Measurements from ENCODE around the gene MSI2.
A peak's percentile ranks its signal among the peaks of the same experiment; 100 is the strongest.

MSI2 gene

GRCh38 chr17:57533684-57534305 is 277.5 kb downstream of the MSI2 start:
- no peak for DNase-seq

GRCh38 chr17:57534863-57535248 is 278.5 kb downstream of the MSI2 start:
- no peak for DNase-seq

GRCh38 chr17:57535249-57535966 is 279.1 kb downstream of the MSI2 start:
- DNase-seq, result peak; percentile 69

- no peak for DNase-seq
These were observed 280.0 kb downstream of the MSI2 start for GRCh38 chr17:57536289-57536688.

GRCh38 chr17:57536789-57537523 is 280.6 kb downstream of the MSI2 start:
- no peak for DNase-seq

- peak; percentile 49 for DNase-seq
These were observed 281.4 kb downstream of the MSI2 start for GRCh38 chr17:57537524-57538410.

- no peak for DNase-seq
These were observed 282.6 kb downstream of the MSI2 start for GRCh38 chr17:57538736-57539456.

GRCh38 chr17:57539529-57540301 is 283.4 kb downstream of the MSI2 start:
- DNase-seq, result no peak

GRCh38 chr17:57540596-57540995 is 284.3 kb downstream of the MSI2 start:
- DNase-seq, result no peak

- DNase-seq, result no peak
These were observed 284.7 kb downstream of the MSI2 start for GRCh38 chr17:57541049-57541448.

- DNase-seq, result no peak
These were observed 285.4 kb downstream of the MSI2 start for GRCh38 chr17:57541472-57542394.

GRCh38 chr17:57542510-57542909 is 286.2 kb downstream of the MSI2 start:
- DNase-seq, result no peak

GRCh38 chr17:57543230-57543629 is 286.9 kb downstream of the MSI2 start:
- DNase-seq, result no peak

GRCh38 chr17:57544401-57544800 is 288.1 kb downstream of the MSI2 start:
- DNase-seq, result no peak

- DNase-seq, result peak; percentile 77
These were observed 288.6 kb downstream of the MSI2 start for GRCh38 chr17:57544834-57545463.

- peak; percentile 68 for DNase-seq
These were observed 289.5 kb downstream of the MSI2 start for GRCh38 chr17:57545731-57546342.

- DNase-seq, result no peak
These were observed 292.4 kb downstream of the MSI2 start for GRCh38 chr17:57548421-57549410.

GRCh38 chr17:57549468-57549867 is 293.1 kb downstream of the MSI2 start:
- no peak for DNase-seq
